ENCODE data around the gene CPXM2.

DNA sequence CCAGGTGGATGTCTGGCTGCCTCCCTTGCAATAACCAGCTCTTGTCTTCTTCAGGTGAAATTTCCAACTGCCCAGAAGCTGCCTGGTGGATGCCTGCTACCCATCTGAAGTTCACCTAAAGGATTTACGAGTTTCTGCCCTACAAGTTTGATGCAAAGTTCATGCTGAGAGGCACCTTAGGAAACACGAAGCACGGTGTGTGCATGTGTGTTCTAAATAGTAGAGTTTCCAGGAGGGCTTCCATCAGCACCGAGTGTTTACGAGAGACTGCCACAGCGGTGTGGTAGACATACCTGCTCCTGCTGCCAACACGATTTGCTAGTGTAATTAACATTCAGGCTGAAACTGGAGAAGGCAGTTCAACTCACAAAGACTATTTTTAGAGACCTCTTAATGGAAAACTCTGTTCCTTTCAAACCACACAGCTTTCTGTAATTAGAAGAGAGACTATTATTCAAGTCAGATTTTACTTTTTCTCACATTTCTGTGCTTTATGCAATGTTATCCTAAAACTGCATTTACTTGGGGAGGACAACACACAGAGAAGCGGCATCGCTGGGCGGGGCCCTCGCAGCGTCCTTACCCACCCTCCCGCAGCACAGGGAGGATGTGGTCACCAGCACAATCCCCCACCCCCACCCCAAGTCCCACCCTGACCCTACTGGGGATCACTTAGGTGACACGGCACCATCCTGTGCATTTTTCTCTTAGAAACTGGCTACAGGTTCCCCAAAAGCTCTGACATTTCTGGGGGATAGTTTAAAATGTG is 15.5 kb upstream of the CPXM2 start:
- TF ChIP-seq POLR2AphosphoS5 (IDR thresholded peaks at IDR 0.05; ENCODE audit: low read depth, low read length), result no peak
- TF ChIP-seq POLR2A (IDR thresholded peaks at IDR 0.05; ENCODE audit: low read depth, low read length), result no peak
- no peak for TF ChIP-seq TAF1 (IDR thresholded peaks at IDR 0.05; ENCODE audit: low read depth, low read length)
- no peak for TF ChIP-seq SPI1 (IDR thresholded peaks at IDR 0.05; ENCODE audit: low read depth, low read length)
- TF ChIP-seq POU2F2 (IDR thresholded peaks at IDR 0.05; ENCODE audit: low read depth, low read length), result no peak
